ENCODE results near the gene RSBN1L. TPM values are rescaled to one million over a fixed set of nuclear protein-coding genes. Genes with fewer than 3 reads are reported as not detected.
A peak's percentile ranks its signal among the peaks of the same experiment; 100 is the strongest.

The RSBN1L gene
- total and polyA plus RNA-seq, 2 experiments from 2014 or later = 4.8 to 19.2 TPM

- H3K9me2 ChIP-seq (replicated peaks; ENCODE audit: insufficient read depth) = no peaks in the 10 kb centered on the region
- 95% methylated on average over 9 of the region's 9 CpGs for WGBS (ENCODE audit: low lambda C conversion rate, missing lambda C conversion rate)
- no peak overlapping the region for H3K27ac ChIP-seq
- H3K36me3 ChIP-seq (replicated peaks; ENCODE audit: insufficient read depth, low read depth) = no peaks in the 10 kb centered on the region
- TF ChIP-seq EZH2phosphoT487 (IDR thresholded peaks at IDR 0.05; ENCODE audit: low read depth, severe bottlenecking, unreplicated experiment) (no peak), EZH2 (IDR thresholded peaks at IDR 0.05; ENCODE audit: borderline replicate concordance) (no peak)
- TF ChIP-seq, protein P1, sequence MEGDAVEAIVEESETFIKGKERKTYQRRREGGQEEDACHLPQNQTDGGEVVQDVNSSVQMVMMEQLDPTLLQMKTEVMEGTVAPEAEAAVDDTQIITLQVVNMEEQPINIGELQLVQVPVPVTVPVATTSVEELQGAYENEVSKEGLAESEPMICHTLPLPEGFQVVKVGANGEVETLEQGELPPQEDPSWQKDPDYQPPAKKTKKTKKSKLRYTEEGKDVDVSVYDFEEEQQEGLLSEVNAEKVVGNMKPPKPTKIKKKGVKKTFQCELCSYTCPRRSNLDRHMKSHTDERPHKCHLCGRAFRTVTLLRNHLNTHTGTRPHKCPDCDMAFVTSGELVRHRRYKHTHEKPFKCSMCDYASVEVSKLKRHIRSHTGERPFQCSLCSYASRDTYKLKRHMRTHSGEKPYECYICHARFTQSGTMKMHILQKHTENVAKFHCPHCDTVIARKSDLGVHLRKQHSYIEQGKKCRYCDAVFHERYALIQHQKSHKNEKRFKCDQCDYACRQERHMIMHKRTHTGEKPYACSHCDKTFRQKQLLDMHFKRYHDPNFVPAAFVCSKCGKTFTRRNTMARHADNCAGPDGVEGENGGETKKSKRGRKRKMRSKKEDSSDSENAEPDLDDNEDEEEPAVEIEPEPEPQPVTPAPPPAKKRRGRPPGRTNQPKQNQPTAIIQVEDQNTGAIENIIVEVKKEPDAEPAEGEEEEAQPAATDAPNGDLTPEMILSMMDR (IDR thresholded peaks at IDR 0.05; ENCODE audit: poor library complexity) = no peak
- H3K9me3 ChIP-seq (ENCODE audit: low read depth) = no peaks in the 10 kb centered on the region
- H3K4me1 ChIP-seq (ENCODE audit: insufficient read depth) = no peaks in the 10 kb centered on the region
- DNase-seq (ENCODE audit: low spot score) = no peak
- no peak overlapping the region for H3K4me3 ChIP-seq
- H3K4me2 ChIP-seq = no peak overlapping the region
- no peaks in the 10 kb centered on the region for H4K20me1 ChIP-seq (ENCODE audit: insufficient read depth, poor library complexity, severe bottlenecking)
- no peak overlapping the region for H2AFZ ChIP-seq
- H3K79me2 ChIP-seq = no peaks in the 10 kb centered on the region
- H3K27me3 ChIP-seq = no peaks in the 10 kb centered on the region
These were observed 40.3 kb upstream of the RSBN1L start for GRCh38 chr7:77655836-77656455.

- TF ChIP-seq, protein P1 (IDR thresholded peaks at IDR 0.05; ENCODE audit: poor library complexity) = peak; percentile 73
- TF ChIP-seq EZH2phosphoT487 (IDR thresholded peaks at IDR 0.05; ENCODE audit: low read depth, severe bottlenecking, unreplicated experiment) = no peak
- DNase-seq (ENCODE audit: low spot score) = peak; percentile 57
- no peaks in the 10 kb centered on the region for H3K9me2 ChIP-seq (replicated peaks; ENCODE audit: insufficient read depth)
- no peak overlapping the region for H3K4me2 ChIP-seq
- no peaks in the 10 kb centered on the region for H3K9me3 ChIP-seq (ENCODE audit: low read depth)
- no peak overlapping the region for H2AFZ ChIP-seq
- H4K20me1 ChIP-seq (ENCODE audit: insufficient read depth, poor library complexity, severe bottlenecking) = no peaks in the 10 kb centered on the region
- no peaks in the 10 kb centered on the region for H3K27me3 ChIP-seq
- WGBS (ENCODE audit: low lambda C conversion rate, missing lambda C conversion rate) = 80% methylated on average over 1 of the region's 1 CpG
- no peak overlapping the region for H3K27ac ChIP-seq
- no peaks in the 10 kb centered on the region for H3K79me2 ChIP-seq
- H3K4me1 ChIP-seq (ENCODE audit: insufficient read depth) = no peaks in the 10 kb centered on the region
- H3K4me3 ChIP-seq = no peak overlapping the region
- no peaks in the 10 kb centered on the region for H3K36me3 ChIP-seq (replicated peaks; ENCODE audit: insufficient read depth, low read depth)
These were observed 38.6 kb upstream of the RSBN1L start for GRCh38 chr7:77657427-77658224.

DNA sequence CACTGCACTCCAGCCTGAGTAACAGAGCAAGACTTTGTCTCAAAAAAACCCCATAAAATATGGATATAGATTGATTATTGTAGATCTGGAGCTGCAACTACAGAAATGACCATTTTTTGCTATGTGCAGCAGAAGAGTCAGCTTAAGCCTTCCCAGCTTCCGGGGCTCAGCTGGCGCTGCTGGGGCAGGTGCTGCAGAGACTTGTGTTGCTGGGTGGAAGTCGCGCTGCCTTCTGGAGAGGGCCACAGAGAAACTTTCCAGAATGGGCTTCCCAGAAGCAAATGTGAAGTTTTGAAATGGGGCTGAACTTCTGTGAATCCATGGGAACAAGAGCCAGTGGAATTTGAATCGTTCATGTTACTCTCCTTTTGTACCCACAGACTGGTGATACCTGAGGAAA lies 37.3 kb upstream of the RSBN1L start:
- Histone ChIP-seq H3K4me3 (no peak overlapping the region), H3K27me3 (no peaks in the 10 kb centered on the region), H3K36me3 (replicated peaks; ENCODE audit: insufficient read depth, low read depth) (no peaks in the 10 kb centered on the region), H3K9me3 (ENCODE audit: low read depth) (no peaks in the 10 kb centered on the region), H3K9me2 (replicated peaks; ENCODE audit: insufficient read depth) (no peaks in the 10 kb centered on the region), H3K4me1 (ENCODE audit: insufficient read depth) (no peaks in the 10 kb centered on the region), H4K20me1 (ENCODE audit: insufficient read depth, poor library complexity, severe bottlenecking) (no peaks in the 10 kb centered on the region), H3K4me2 (no peak overlapping the region), H3K79me2 (no peaks in the 10 kb centered on the region), H2AFZ (no peak overlapping the region), H3K27ac (no peak overlapping the region)
- 95% methylated on average over 5 of the region's 5 CpGs for WGBS (ENCODE audit: low lambda C conversion rate, missing lambda C conversion rate)
- TF ChIP-seq EZH2phosphoT487 (IDR thresholded peaks at IDR 0.05; ENCODE audit: low read depth, severe bottlenecking, unreplicated experiment) (no peak), EZH2 (IDR thresholded peaks at IDR 0.05; ENCODE audit: borderline replicate concordance) (no peak)
- TF ChIP-seq, protein P1 (IDR thresholded peaks at IDR 0.05; ENCODE audit: poor library complexity) = no peak
- no peak for DNase-seq (ENCODE audit: low spot score)
